A549 (cell line): ENCODE results near the gene GSK3B. TPM values are rescaled to one million over a fixed set of nuclear protein-coding genes. Genes with fewer than 3 reads are reported as not detected.

ENCODE experiments used
- ATAC-seq, 2 experiments: fragments of 200-7000 bp in 1 of 2; fragments of >200 bp in 1 of 2; cut with Nextera tagmentation in 1 of 2; cut with Tn5 transposase in 1 of 2; 3 replicates each; pipeline versions ENCODE4 v1.8.0 to v1.9.1; 2018 to 2020; ENCODE audit warnings: mild to moderate bottlenecking in 1 of 2, moderate library complexity in 1 of 2
- CTCF ChIA-PET: fragments of 300-600 bp; sonication (Branson Sonifier 250); formaldehyde crosslinking; extraction: SDS; loops from one replicate; lab custom pipeline; 2021; ENCODE audit warnings: antibody characterized with exemption, inconsistent platforms; lab: Yijun Ruan, JAX
- POLR2A ChIA-PET: fragments of 350-600 bp; formaldehyde crosslinking; extraction: SDS; loops from one replicate; lab custom pipeline; 2021; ENCODE audit warnings: antibody characterized with exemption, inconsistent platforms; lab: Yijun Ruan, JAX
- DNase-seq, 2 experiments: peaks; one replicate each; pipeline versions ENCODE4 v3.0.0 to v3.0.0-alpha.2; 2011 to 2016; ENCODE audit warnings: low read depth in 1 of 2, low spot score in 1 of 2
- FAIRE-seq: peaks from 2 replicates; lab custom pipeline; 2011; peaks lifted over from hg19 to GRCh38; lab: Jason Lieb, UNC
- H3K27ac ChIP-seq, 2 experiments: fragments of >200 bp; sonication (Bioruptor Twin); formaldehyde crosslinking; 3 replicates each; pipeline ENCODE4 v1.5.1; 2016 to 2017
- H3K4me1 ChIP-seq: fragments of >200 bp; sonication (Bioruptor Twin); formaldehyde crosslinking; 3 replicates; pipeline ENCODE4 v1.6.1; 2016
- H3K4me2 ChIP-seq: fragments of >200 bp; sonication (Bioruptor Twin); formaldehyde crosslinking; 3 replicates; pipeline ENCODE4 v1.6.1; 2016
- H3K4me3 ChIP-seq: fragments of >200 bp; sonication (Bioruptor Twin); formaldehyde crosslinking; 3 replicates; pipeline ENCODE4 v1.5.1; 2016
- H3K9me3 ChIP-seq: fragments of >200 bp; sonication (Bioruptor Twin); formaldehyde crosslinking; 3 replicates; pipeline ENCODE4 v1.6.1; 2016
- ATOH8 ChIP-seq: fragments of 250-450 bp; sonication (Bioruptor Pico); IDR thresholded peaks from 2 replicates; pipeline ENCODE4 v1.5.0; 2020; ENCODE audit warnings: low read depth, mild to moderate bottlenecking, moderate library complexity
- BCL3 ChIP-seq: fragments of >200 bp; sonication (Bioruptor Twin); formaldehyde crosslinking; IDR thresholded peaks from 3 replicates; pipeline ENCODE4 v1.6.1; 2016
- CTCF ChIP-seq: fragments of >200 bp; sonication (Bioruptor Twin); formaldehyde crosslinking; IDR thresholded peaks from 3 replicates; pipeline ENCODE4 v1.5.1; 2016
- EHF ChIP-seq: fragments of 250-450 bp; sonication (Bioruptor Pico); IDR thresholded peaks from 2 replicates; pipeline ENCODE4 v1.5.0; 2020; ENCODE audit warnings: mild to moderate bottlenecking
- FOXS1 ChIP-seq: fragments of 250-450 bp; sonication (Bioruptor Pico); IDR thresholded peaks from 2 replicates; pipeline ENCODE4 v1.5.0; 2020; ENCODE audit warnings: mild to moderate bottlenecking, moderate library complexity
- GATA3 ChIP-seq: IDR thresholded peaks from 2 replicates; pipeline ENCODE4 v1.6.1; 2012; ENCODE audit warnings: borderline replicate concordance
- HDAC2 ChIP-seq: fragments of 200-600 bp; sonication (generic); IDR thresholded peaks from 2 replicates; pipeline ENCODE4 v1.6.1; 2016
- HMGXB4 ChIP-seq: fragments of 250-450 bp; sonication (Bioruptor Pico); IDR thresholded peaks from 2 replicates; pipeline ENCODE4 v1.5.0; 2021; ENCODE audit warnings: mild to moderate bottlenecking, moderate library complexity, borderline replicate concordance
- HOXA7 ChIP-seq: fragments of 250-450 bp; sonication (Bioruptor Pico); IDR thresholded peaks from 2 replicates; pipeline ENCODE4 v1.5.0; 2020; ENCODE audit warnings: mild to moderate bottlenecking, moderate library complexity
- JUN ChIP-seq, 2 experiments: fragments of >200 bp; sonication (Bioruptor Twin); formaldehyde crosslinking; IDR thresholded peaks; 2 replicates in 1 of 2; 3 replicates in 1 of 2; pipeline ENCODE4 v1.6.1; 2016 to 2017
- JUNB ChIP-seq: fragments of >200 bp; sonication (Bioruptor Twin); formaldehyde crosslinking; IDR thresholded peaks from 2 replicates; pipeline ENCODE4 v1.6.1; 2016
- KDM1A ChIP-seq: fragments of 200-600 bp; sonication (generic); IDR thresholded peaks from 2 replicates; pipeline ENCODE4 v1.6.1; 2016; ENCODE audit warnings: low read depth, mild to moderate bottlenecking
- MAZ ChIP-seq: fragments of 150-350 bp; IDR thresholded peaks from 2 replicates; pipeline ENCODE4 v1.6.1; 2014; ENCODE audit warnings: antibody characterized with exemption, low read depth, low read length, borderline replicate concordance
- NR3C1 ChIP-seq: fragments of >200 bp; sonication (Bioruptor Twin); formaldehyde crosslinking; IDR thresholded peaks from 3 replicates; pipeline ENCODE4 v1.6.1; 2017
- PHF8 ChIP-seq: fragments of 200-600 bp; sonication (generic); IDR thresholded peaks from 2 replicates; pipeline ENCODE4 v1.6.1; 2016; ENCODE audit warnings: low read depth, mild to moderate bottlenecking, antibody characterized with exemption, moderate library complexity, borderline replicate concordance
- RAD21 ChIP-seq, 2 experiments: fragments of >200 bp in 1 of 2; sonication (Bioruptor Twin) in 1 of 2; formaldehyde crosslinking in 1 of 2; IDR thresholded peaks in 1 of 2; conservative IDR thresholded peaks in 1 of 2; 2 replicates in 1 of 2; 3 replicates in 1 of 2; pipeline ENCODE4 v1.6.1; 2012 to 2018; ENCODE audit warnings: inconsistent platforms in 1 of 2
- REST ChIP-seq: fragments of 200-600 bp; sonication (generic); IDR thresholded peaks from 2 replicates; pipeline ENCODE4 v1.6.1; 2016; ENCODE audit warnings: antibody characterized with exemption, mild to moderate bottlenecking, moderate library complexity
- RNF2 ChIP-seq: fragments of 200-600 bp; sonication (generic); IDR thresholded peaks from 2 replicates; pipeline ENCODE4 v1.6.1; 2016; ENCODE audit warnings: low read depth, mild to moderate bottlenecking, antibody characterized with exemption, moderate library complexity, borderline replicate concordance
- SMC3 ChIP-seq: fragments of >200 bp; sonication (Bioruptor Twin); formaldehyde crosslinking; IDR thresholded peaks from 3 replicates; pipeline ENCODE4 v1.6.1; 2018; ENCODE audit warnings: inconsistent platforms
- TFCP2L1 ChIP-seq: fragments of 250-450 bp; sonication (Bioruptor Pico); IDR thresholded peaks from 2 replicates; pipeline ENCODE4 v1.5.0; 2021; ENCODE audit warnings: mild to moderate bottlenecking
- ZC3H11A ChIP-seq: fragments of 450-650 bp; IDR thresholded peaks from 2 replicates; pipeline ENCODE4 v1.6.1; 2014; ENCODE audit warnings: antibody characterized with exemption, mild to moderate bottlenecking
- ZFP36 ChIP-seq: fragments of 450-650 bp; IDR thresholded peaks from 2 replicates; pipeline ENCODE4 v1.6.1; 2014; ENCODE audit warnings: borderline replicate concordance; ENCODE audit not compliant: partially characterized antibody
- ZNF302 ChIP-seq: fragments of 250-450 bp; sonication (Bioruptor Pico); IDR thresholded peaks from 2 replicates; pipeline ENCODE4 v1.9.0; 2021; ENCODE audit warnings: inconsistent platforms, mild to moderate bottlenecking, moderate library complexity
- WGBS: methylation state at CpG from one replicate; pipeline ENCODE4 v1.1.6; 2017; ENCODE audit errors: missing lambda C conversion rate; 5-methylcytosine and 5-hydroxymethylcytosine counted together
- polyA plus RNA-seq, 4 experiments: library from polyadenylated mRNA; depleted of rRNA in 3 of 4; stranded (reverse); fragments of >200 nt; fragmentation: RNase III in 1 of 4; extraction: RNeasy Plus Mini Kit Qiagen cat#74134 plus additional on column Dnase treatment in 1 of 4; gene quantifications; 2 replicates in 3 of 4; 3 replicates in 1 of 4; pipeline ENCODE4 v1.2.3, GENCODE V29; 2011 to 2017
- TF ChIP-seq, protein P1 (sequence below): IDR thresholded peaks from 2 replicates; pipeline ENCODE4 v1.6.1; 2012
- TF ChIP-seq, protein P2 (sequence below): IDR thresholded peaks from 2 replicates; pipeline ENCODE4 v1.6.1; 2012

The GSK3B gene
- polyA plus RNA-seq, 2 of the 4 experiments (the other 2 are of a cell fraction): 30.0 to 49.8 TPM

DNA sequence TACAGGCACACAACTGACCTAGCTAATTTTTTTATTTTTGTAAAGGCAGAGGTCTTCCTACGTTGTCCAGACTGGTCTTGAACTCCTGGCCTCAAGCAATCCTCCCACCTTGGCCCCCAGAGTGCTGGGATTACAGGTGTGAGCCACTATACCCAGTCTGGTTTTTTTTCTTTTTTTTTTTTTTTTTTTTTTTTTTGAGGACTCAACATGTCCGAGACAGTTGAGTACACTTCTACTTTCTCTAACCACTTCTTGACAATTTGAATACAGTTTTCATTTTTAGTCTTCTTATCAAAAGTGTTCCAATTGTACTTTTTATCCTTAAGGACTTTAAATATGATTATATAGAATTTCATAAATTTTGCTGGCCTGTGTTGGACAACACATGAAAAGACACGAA, 7.4 kb upstream of the GSK3B start:
- DNase-seq: no peak
- no peaks in the 10 kb centered on the region for H3K9me3 ChIP-seq
- H3K4me2 ChIP-seq: no peak overlapping the region
- no peak overlapping the region for H3K27ac ChIP-seq
- TF ChIP-seq HOXA7 (no peak), NR3C1 (no peak), HDAC2 (no peak), JUN (IDR thresholded peaks at IDR 0.05) (no peak), CTCF (no peak), REST (no peak), FOXS1 (CRISPR knock-in tag) (no peak), GATA3 (no peak), ZNF302 (no peak), ZC3H11A (no peak)
- 88% methylated on average over 3 of the region's 3 CpGs for WGBS
- ChIA-PET POLR2A (no interaction called here), CTCF (interaction anchor here (0.6 to 1.5 kb wide), 3 partner anchors 19 to 182 kb away, joined by 3 read pairs; no protein-coding TSS in a partner anchor)
- peaks cover 15% of the 10 kb centered on the region for H3K4me1 ChIP-seq
- no peak for FAIRE-seq
- H3K4me3 ChIP-seq: no peak overlapping the region
- no peak for ATAC-seq

- POLR2A ChIA-PET: no interaction called here
- WGBS: 86% methylated on average over 1 of the region's 1 CpG
- CTCF ChIA-PET: interaction anchor here (0.9 to 1.5 kb wide), 3 partner anchors 39 to 209 kb away, joined by 3 read pairs; no protein-coding TSS in a partner anchor
- Histone ChIP-seq H3K4me2 (no peak overlapping the region), H3K4me3 (no peak overlapping the region), H3K4me1 (peaks cover 20% of the 10 kb centered on the region), H3K9me3 (no peaks in the 10 kb centered on the region), H3K27ac (no peak overlapping the region)
- ATAC-seq (no peak), DNase-seq (no peak), FAIRE-seq (no peak)
- TF ChIP-seq JUNB (no peak), PHF8 (no peak), CTCF (no peak), EHF (CRISPR knock-in tag) (no peak), SMC3 (no peak), MAZ (no peak), KDM1A (no peak), HMGXB4 (CRISPR knock-in tag) (no peak), TFCP2L1 (no peak), BCL3 (no peak), RNF2 (no peak), ATOH8 (CRISPR knock-in tag) (no peak), ZFP36 (no peak), RAD21 (conservative IDR thresholded peaks at IDR 0.05 in 1 of 2, IDR thresholded peaks at IDR 0.05 in 1 of 2) (no peak)
- TF ChIP-seq, protein P1, sequence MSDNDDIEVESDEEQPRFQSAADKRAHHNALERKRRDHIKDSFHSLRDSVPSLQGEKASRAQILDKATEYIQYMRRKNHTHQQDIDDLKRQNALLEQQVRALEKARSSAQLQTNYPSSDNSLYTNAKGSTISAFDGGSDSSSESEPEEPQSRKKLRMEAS: no peak
- TF ChIP-seq, protein P2, sequence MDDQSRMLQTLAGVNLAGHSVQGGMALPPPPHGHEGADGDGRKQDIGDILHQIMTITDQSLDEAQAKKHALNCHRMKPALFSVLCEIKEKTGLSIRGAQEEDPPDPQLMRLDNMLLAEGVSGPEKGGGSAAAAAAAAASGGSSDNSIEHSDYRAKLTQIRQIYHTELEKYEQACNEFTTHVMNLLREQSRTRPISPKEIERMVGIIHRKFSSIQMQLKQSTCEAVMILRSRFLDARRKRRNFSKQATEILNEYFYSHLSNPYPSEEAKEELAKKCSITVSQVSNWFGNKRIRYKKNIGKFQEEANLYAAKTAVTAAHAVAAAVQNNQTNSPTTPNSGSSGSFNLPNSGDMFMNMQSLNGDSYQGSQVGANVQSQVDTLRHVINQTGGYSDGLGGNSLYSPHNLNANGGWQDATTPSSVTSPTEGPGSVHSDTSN: no peak
These were observed 6.5 kb upstream of the GSK3B start for GRCh38 chr3:120100711-120101110.
